Dedifferentiated amniotic fluid mesenchymal stem cell (primary cell): ENCODE results near the gene ARPC2.
A peak's percentile ranks its signal among the peaks of the same experiment; 100 is the strongest.

Experiments used
- DNase-seq: peaks from one replicate; pipeline ENCODE4 v3.0.0-alpha.2; 2016; ENCODE audit errors: extremely low spot score

Gene ARPC2

DNA sequence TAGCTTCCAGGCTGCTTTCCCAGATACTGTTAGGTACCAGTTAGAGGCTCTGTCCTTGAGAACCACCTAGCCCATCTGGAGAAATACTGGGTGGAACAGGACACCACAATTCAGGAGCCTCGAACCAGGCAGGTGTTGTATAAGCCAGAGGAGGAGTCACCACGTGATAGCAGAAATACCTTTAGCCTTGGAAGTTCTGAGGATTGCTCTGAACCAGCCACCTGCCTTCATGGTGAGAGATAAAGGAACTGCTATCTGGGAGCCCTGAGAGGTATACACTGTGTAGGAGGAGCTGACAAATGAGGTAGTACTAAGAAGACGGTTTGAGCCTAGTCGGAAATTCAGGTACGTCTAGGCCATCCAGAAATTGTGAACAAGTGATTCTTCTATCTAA lies 36.2 kb downstream of the ARPC2 start:
- no peak for DNase-seq

DNA sequence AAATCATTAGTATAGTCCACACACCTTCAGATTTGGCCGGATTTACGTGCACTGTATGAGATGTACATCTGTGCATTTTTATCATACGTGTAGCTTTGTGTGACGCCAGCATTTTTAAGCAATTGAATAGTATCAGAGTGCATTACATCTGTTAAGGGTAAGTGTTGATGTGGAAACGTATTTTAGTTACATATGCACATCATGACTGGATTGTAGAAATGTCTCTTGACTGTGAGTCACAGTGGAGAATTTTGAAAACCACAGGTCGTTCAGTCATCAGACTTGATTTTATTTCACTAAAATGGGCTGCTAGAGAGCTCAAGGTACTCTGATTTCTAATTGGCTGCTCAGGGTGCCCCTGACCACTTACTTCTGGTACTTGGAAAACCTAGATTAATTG lies 38.5 kb downstream of the ARPC2 start:
- DNase-seq = no peak

DNA sequence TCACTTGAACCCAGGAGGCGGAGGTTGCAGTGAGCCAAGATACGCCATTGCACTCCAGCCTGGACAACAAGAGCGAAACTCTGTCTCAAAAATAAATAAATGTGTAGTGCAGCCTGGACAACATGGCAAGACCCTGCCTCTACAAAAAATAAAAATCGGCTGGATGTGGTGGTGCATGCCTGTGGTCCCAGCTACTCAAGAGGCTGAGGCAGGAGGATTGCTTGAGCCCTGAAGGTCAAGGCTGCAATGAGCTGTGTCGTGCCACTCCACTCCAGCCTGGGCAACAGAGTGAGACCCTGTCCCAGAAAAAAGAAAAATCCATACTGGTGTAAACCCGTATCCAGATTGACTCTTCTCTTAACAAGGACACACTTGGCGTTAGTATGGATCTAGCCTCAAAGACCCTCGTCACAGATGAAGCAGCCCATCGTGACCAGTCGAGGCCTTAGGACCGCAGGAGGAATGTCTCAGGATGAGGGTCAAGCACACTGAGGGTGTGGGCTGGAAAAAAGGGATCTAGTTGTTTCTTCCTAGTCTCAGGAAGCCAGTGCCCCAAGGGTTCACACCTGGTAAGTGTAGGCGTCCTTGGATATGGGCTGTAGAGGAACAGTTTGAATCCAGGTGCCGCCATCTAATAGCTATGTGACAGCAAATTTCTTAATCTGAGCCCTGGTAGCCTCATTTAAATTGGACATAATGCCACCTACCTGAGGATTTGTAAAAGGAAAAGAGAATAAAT lies 39.8 kb downstream of the ARPC2 start:
- DNase-seq = no peak

DNA sequence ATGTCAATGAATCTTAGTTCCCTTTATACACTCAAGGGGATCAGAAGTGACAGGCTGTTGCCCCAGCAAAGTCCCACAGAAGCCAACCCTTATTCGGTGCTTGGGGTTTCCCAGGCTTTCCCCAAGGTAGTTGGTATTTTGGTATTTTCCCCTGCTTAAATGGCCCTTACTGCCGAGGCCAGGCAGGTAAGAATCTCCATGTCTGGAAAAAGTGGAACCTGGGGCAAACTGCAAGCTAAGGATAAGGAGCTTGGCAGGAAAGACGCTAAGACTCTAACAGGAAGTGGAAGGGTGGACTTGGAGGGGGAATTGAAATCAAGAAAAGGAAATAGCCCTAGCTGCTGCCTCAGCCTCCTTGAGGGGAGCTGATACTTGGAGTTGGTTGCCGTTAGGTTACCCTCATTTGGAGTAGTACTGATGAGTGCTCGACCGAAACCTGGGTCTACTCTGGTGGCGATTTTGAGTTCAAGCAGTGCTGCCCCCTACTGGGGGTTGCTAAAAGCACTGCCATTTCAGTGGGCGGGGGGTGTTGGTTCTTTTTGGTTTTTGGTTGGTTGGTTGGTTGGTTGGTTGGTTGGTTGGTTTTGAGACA lies 40.5 kb downstream of the ARPC2 start:
- DNase-seq = no peak

DNA sequence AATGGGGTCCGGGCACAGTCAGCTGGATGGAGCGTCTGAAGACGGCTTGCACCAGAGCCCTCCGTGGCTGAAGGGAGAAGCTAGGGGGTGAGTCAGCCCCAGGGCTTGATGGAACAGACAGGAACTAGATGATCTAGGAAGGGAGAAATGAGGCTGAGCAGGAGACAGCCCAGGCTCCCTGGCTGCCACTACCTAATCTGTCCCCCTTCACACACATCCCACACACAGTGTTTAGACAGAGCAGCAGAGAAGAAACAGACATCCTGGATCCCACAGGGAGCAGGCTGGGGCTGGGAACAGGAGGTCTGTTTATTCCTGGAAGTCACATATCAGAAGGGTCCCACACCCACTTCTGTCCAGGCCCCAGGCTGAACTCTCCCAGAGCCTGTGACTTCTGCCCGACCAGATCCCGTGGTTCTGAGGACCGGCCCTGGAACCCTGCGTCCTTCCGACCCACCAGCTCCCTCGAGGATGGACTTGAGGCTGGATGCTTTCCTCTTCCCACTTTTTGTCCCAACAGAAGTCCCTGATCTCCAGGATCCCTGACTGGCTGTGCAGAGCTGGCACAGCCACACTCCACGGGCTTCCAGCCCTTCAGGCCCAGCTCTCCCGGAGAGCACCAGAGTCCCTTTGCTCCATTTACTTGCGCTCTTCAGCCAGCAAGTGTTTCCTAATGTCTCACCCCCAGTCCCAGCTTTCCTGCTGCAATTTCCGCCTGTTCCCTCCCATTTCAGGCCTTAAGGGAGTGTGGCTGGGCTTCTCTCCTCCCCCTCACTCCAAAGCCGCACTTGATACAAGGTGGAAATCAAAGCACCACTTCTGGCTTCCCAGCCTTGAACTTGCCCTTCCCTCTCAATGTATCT lies 42.3 kb downstream of the ARPC2 start:
- no peak for DNase-seq

DNA sequence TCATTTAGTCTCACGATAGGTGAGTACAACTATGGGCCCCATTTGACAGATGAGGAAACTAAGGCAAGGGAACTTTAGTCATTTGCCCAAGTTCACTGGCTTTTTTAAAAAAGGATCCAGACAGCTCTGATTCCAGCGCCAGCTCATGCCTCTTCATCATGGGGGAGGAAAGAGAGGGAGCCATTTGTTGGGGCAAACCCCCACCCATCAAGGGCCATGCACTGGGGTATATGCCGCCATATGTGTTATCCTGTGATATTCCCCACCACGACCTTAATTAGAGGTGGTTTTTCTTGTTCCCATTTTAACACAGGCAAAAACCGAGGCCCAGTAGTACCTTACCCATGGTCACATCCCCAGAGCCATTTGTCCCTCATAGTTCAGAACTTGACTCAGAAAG lies 43.2 kb downstream of the ARPC2 start:
- no peak for DNase-seq

DNA sequence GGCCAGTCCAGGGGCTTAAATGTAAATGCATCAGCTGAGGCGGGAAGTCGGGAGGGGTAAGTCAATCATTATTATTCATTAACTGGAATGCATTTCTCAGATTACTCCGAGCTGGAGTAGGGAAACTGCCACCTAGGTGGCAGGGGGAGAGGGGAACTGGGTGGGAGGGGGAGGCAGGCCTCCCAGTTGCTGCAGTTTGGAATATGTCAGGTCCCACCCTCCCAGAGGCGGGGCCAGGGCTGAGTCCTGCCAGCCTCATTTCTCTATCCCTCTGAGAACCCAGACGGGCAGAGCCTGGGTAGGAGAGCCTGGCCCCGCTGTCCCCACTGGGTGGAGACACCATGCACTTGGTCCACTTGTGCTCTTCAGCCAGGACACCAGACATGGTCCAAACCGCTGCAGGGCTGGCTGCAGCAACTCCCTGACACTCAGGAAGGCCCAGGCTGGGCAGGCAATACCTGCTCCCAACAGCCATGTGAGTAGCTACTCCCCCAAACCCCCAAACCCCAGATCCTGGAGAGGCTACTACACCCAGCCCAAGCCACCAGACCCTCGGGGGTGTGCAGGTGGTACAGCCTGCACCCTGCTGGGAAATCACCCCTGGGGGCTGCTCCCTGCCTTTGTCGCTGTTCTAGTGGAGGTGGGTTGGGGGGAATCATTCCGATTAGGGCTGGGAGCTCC lies 43.9 kb downstream of the ARPC2 start, which contains the start of gene GPBAR1:
TSS of gene GPBAR1 (plus strand) at position 274 of the 681 bp plus-strand sequence. CDS start 1,710 bp downstream, outside the sequence.
- no peak for DNase-seq

DNA sequence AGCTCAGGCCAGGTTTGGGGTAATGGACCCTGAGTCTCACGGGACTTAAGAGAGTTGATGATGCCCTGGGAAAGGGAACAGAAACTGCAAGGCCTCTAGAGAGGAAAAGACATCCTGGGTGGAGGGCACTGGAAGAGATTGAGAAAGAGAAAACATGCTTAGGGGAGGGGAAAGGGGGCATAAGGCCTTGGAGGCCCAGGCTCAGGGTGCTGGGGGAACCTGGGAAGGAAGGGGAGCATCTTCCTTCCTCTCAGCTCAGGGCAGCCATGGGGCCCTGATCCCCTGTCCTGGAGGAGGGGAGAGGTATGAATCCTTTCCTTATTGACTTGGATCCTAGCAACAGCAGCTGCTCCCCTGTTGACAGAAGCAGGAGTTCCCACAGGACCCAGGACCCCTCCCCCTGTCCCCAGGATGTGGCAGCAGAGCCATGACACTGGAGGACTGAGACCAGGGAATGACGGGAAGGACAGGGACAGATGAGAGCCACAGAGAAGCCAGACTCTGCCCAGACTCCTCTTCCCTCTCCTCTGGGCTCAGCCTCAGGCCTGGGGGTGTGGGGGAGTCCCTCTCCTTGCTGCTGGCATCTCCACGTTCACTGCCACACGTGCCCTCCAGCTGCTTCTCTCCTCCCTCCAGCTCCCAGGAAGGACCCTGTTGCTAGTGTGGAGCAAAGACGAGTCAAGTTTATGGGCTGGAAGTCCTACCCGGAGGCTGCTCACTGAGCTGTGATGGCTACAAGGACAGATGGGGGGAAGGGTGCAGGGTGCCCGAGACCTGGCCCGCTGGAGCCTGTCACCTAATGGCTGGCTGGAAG lies 44.6 kb downstream of the ARPC2 start:
- no peak for DNase-seq

DNA sequence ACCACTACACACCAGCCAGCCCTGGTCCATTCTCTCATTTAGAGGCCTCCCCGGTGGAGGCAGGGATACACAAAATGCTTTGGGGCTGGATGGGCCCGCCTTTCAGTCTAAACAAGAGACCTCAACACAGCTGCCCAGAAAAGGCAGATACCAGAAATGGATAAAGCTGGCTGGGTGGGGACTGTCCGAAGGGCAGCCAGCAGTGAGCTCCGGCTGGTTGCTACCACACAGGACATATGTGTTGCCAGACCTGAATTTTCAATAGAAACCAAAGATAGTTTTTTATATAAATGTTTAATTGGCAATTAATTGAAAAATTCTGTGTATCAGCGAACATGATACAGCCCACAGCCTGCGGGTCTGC lies 45.2 kb downstream of the ARPC2 start:
- no peak for DNase-seq

DNA sequence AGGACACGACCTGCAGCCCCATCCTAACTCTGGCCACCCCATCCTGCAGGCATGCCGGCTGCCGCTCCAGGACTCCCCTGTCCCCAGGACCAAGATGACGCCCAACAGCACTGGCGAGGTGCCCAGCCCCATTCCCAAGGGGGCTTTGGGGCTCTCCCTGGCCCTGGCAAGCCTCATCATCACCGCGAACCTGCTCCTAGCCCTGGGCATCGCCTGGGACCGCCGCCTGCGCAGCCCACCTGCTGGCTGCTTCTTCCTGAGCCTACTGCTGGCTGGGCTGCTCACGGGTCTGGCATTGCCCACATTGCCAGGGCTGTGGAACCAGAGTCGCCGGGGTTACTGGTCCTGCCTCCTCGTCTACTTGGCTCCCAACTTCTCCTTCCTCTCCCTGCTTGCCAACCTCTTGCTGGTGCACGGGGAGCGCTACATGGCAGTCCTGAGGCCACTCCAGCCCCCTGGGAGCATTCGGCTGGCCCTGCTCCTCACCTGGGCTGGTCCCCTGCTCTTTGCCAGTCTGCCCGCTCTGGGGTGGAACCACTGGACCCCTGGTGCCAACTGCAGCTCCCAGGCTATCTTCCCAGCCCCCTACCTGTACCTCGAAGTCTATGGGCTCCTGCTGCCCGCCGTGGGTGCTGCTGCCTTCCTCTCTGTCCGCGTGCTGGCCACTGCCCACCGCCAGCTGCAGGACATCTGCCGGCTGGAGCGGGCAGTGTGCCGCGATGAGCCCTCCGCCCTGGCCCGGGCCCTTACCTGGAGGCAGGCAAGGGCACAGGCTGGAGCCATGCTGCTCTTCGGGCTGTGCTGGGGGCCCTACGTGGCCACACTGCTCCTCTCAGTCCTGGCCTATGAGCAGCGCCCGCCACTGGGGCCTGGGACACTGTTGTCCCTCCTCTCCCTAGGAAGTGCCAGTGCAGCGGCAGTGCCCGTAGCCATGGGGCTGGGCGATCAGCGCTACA lies 45.9 kb downstream of the ARPC2 start:
- no peak for DNase-seq

DNA sequence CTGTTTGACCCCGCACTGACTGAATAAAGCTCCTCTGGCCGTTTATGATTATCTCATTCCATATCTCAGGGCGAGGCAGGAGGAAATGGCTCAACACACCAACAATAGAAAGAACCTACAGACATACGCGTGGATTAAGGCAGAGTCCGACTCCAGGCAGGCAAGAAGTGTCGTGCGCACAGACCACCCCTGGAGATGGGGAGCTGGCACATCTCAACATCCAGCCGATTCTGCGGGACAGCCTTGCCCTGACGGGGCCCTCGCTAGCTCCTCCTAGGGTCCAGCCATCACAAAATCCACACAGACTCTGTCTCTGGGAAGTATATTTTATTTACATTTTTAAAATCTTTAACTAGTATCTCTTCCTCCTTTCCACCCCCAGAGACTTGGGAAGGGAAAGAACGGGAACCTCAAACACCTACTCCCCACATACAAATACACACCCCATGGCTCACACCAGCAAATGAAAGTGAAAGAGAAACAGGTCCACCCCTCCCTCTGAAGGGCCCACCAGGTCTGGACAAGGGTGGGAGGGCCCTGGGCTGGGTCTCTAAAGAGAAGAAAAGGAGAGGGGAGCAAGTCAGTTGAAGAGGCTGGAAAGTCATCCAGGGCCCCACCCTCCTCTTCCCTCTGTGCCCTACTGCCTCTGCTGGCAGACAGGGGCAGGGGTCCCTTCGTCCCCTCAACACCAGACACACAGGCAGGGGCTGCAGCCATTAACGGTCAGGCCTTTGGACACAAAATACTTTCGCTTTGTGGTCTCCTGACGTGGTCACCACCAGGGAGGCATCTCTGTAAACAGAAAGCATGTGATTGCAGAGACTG lies 47.0 kb downstream of the ARPC2 start:
- no peak for DNase-seq

DNA sequence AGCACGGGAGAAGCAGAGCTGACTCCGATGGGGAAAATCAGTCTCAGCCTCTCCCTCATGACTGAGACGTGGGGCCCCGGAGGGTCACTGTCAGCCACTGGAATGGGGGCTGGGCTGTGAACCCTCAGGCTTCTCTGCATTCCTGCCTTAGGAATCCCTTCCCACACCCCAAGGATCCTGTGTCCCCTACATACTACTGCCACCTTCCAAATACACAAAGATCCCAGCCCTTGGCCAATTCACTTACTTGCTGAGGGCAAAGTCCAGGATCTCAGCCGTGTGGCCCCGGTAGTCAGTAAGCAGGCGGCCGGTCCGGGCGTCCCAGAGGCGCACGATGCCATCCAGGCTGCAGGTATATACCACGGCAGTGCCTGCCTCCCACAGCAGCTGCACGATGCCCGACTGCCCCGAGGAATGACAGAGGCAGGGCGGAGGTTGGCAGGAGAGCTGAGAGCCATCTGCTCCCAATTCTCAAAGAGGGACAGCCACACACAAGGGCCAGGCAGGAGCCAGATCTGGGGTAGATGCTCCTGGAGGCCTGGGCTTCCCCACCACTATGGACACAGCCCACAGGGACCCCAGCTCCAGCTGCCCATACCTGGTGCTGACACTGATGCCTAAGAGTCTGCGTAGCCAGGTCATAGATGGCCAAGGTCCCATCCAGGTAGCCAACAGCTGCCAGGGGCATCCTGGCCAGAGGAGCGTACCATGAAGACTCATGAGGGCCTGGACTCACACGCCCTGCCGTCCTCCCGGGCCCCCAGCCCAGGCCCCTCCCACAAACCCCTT lies 48.0 kb downstream of the ARPC2 start:
- no peak for DNase-seq

DNA sequence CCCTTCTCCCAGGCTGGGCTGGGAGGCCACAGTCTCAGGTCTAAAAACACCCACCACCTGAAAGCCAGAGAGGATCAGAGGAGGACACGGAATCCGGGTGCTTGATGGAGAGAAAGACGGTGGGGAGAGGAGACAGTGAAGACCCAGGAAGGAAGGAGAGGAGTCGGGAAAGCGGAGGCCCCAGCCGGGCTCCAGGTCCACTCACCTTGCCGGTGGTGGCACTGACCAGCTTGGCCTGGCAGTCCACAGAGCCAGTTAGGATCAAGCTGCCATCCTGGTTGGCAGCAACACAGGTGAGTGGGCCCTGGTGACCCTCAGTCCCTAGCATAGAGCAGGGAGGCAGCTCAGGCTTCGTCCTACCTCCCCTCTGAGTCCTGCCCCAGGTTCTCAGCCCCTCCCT lies 48.6 kb downstream of the ARPC2 start:
- DNase-seq = no peak

DNA sequence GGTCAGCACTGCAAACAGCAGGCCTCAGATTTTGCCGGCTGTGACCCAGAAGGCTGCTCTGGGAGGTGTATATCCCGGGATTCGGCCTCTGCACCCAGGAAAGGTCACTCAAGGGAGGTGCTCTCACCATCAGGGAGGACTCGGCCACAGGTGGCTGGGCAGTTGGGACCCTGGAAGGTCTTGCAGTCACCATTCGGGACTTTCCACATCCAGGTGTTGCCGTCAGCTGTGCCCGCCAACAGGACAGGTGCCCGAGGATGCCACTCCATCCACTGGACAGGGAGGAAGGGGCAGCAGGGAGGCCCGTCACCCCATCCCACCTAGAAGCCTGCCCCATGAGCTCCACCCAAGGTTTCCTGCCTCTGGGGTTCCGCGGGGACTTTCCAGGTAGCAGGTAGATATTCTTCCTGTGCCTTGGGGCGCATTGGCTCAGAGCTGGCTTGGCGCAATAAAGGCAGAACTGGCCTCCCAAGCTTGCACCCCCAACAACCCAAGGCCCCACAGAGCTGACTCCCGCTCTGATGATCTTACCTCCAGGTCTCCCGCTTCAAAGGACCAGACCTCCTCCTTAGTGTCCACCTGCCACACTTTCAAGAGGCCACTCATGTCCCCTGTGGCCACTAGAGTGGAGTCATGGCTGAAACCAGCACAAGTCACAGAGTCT lies 49.5 kb downstream of the ARPC2 start:
- DNase-seq = no peak

DNA sequence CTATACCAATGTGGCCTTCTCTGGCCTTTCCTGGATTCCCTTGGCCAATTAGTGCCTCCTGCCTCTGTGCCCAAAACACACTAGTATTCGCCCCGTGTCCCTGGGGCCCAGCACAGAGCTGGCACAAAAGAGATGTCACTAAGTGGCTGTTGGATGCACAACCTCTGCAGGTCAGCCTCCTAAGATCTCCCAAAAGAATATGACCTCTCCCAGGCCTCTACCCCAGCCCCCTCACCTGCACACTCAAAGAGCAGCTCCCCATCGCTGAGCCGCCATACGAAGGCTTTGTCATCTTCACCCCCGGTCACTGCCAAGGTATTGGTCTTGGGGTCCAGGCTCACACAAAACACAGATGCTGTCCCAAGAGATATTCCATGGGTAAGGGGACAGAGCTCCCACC lies 50.3 kb downstream of the ARPC2 start:
- no peak for DNase-seq

DNA sequence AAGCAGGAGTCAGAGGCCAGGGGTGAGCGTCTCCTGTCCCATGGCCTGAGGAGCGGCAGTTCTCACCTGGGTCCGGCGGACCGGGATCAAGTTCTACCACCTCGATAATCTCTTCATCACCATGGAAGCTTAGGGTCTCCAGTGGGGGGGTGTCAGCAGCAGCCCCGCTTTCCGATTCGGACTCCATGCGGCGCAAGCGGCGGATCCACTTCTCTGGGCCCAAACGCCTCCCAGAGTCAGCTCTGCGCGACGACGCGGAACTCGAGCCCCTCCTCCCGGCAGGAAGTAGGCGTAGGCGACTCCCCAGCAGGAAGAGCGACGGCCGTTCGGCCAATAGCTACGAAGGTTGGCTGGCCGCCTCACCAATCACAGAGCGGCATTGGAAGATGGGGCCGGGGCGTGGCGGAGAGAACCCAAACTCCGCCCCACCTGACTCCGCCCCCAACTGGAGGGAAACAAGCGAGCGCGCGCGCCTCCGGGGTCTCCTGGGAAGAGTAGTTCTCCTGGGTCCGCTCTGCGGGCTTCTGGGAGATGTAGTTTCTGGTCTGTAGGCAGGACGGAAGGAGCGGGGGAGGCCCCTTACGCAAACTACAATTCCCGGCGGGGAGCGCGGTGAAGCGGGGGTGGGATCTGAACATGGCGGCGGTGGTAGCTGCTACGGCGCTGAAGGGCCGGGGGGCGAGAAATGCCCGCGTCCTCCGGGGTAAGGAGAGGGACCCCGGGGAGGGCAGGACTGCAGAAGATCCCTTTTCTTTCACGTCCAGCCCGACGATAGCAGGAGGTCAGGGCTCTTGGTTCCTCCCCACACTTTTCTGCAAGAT lies 53.1 kb downstream of the ARPC2 start, which contains the start of the genes AAMP and PNKD:
TSS of gene AAMP (minus strand) at position 238 of the 821 bp plus-strand sequence. CDS start at position 187, 51 bp downstream.
TSS of gene PNKD (plus strand) at position 620 of the 821 bp plus-strand sequence. CDS start at position 637, 17 bp downstream.
- peak; percentile 99 for DNase-seq
